Fibroblast of pulmonary artery (primary cell): ENCODE measurements around the gene TRMT10B.
"Not testable (repeated sequence)": the region's sequence is repeated elsewhere in the genome, so short reads cannot be mapped to it uniquely, and the experiment has no call there.

Experiments
- DNase-seq: peaks from one replicate; pipeline ENCODE4 v3.0.0-alpha.2; 2010; ENCODE audit warnings: low read depth
- H3K4me3 ChIP-seq: replicated peaks from 2 replicates; pipeline ENCODE4 v1.5.1; 2011; ENCODE audit warnings: low read depth, mild to moderate bottlenecking, control low read depth, low read length, moderate library complexity
- TF ChIP-seq, protein P1 (sequence below): IDR thresholded peaks from 2 replicates; pipeline ENCODE4 v1.5.1; 2011; ENCODE audit warnings: mild to moderate bottlenecking, control low read depth, low read length, inconsistent platforms; ENCODE audit errors: missing control alignments

The TRMT10B gene

DNA sequence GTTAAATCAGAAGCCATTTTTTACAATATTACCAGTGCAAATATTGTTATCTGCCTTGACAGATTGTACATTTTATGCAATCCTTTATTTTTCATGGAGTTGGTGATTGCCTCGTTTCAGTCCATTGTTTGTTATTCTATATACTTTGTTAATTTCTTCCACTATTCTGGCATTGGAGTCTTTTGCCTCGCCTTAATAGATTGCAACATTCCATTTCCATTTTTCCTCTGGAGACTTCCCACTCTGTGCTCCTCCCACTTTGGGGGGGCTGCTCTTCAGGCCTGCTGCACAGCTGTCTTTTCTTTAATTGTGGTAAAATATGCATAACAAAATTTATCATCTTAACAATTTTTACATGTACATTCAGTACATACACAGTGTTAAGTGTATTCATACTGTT, 42.6 kb downstream of the TRMT10B start:
- TF ChIP-seq, protein P1, sequence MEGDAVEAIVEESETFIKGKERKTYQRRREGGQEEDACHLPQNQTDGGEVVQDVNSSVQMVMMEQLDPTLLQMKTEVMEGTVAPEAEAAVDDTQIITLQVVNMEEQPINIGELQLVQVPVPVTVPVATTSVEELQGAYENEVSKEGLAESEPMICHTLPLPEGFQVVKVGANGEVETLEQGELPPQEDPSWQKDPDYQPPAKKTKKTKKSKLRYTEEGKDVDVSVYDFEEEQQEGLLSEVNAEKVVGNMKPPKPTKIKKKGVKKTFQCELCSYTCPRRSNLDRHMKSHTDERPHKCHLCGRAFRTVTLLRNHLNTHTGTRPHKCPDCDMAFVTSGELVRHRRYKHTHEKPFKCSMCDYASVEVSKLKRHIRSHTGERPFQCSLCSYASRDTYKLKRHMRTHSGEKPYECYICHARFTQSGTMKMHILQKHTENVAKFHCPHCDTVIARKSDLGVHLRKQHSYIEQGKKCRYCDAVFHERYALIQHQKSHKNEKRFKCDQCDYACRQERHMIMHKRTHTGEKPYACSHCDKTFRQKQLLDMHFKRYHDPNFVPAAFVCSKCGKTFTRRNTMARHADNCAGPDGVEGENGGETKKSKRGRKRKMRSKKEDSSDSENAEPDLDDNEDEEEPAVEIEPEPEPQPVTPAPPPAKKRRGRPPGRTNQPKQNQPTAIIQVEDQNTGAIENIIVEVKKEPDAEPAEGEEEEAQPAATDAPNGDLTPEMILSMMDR = no peak
- DNase-seq = peak; percentile 18
- H3K4me3 ChIP-seq = no peak overlapping the region

DNA sequence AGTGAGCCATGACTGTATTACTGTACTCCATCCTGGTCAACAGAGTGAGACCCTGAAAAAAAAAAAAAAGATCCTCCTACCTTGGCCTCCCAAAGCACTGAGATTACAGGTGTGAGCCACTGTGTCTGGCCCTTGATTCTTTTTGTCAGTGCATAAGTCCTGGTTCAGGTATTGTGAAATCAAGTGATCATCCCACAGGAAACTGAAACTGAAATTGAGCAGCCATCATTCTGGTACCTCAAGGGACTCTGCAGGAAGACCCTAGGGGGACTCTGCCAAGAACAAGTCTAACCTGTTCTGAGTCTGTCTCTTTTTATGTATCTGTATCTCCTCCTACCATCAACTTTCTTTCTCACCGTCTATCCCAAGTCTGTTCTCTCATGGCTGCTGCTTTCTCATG, 45.1 kb downstream of the TRMT10B start:
- no peak overlapping the region for H3K4me3 ChIP-seq
- no peak for DNase-seq
- TF ChIP-seq, protein P1 = no peak

DNA sequence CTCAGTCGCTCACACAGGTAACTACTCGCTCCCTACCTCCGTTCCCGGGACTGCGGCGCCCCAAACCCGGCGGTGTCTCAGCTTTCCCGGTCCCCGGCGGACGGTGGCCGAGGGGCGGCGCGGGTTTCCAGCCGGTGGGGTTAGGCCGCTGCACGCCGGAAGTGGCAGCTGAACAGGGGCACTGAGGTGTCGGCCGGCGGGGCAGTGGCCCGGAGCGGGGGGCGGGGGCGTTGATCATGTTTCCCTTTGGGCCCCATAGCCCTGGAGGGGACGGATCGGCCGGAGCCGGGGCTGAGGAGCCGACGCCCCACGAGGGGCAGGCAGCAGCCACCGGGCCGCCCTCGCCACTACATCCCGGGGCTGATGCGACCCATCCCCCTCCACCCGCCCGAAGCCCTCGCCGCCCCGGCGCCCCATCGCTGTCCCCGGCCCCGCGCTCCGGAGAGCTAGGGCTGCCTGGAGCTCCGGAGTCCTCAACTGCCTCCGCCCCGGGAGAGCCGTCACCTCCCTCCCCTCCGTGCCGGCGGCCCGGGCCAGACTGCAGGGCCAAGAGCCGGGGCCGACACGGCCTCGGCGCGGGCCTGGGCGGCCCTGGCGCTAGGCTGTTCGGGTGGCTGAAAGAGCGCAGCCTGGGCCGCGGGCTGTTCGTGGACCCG, 47.2 kb downstream of the TRMT10B start, which contains the start of gene DCAF10:
Gene DCAF10 (plus strand): TSS at position 167 of the 656 bp plus-strand sequence. CDS start 70 bp downstream, at position 237.
- TF ChIP-seq, protein P1 = no peak
- peak; percentile 84 for DNase-seq
- H3K4me3 ChIP-seq = peak within 1 kb of the TSS; percentile 95

DNA sequence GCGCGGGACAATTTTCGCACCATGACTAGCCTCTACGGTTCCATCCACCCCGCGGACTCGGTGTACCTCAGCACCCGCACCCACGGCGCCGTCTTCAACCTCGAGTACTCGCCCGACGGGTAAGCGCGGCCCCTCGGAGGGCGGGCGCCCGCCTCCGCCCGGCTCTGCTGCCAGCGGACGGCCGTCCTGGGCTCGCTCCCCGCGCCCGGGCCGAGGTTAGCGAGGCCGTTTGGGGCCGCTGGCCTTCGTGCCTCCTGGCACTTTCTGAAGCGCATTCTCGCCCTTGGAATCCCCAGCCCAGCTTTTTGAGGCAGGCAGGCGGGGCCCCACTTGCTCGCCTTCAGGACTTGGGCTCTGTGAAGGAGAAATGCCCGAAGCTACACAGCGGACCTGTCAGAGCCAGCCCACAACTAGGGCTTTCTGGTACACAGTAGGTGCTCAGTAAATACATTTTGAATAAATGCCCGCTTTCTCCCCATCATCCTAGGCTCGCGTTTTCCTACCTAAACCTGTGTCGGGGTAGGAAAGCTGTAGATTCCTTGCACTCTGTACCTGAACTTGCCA, 47.8 kb downstream of the TRMT10B start:
- H3K4me3 ChIP-seq = peak overlapping the region; percentile 95
- DNase-seq = peak; percentile 20
- TF ChIP-seq, protein P1 = no peak

DNA sequence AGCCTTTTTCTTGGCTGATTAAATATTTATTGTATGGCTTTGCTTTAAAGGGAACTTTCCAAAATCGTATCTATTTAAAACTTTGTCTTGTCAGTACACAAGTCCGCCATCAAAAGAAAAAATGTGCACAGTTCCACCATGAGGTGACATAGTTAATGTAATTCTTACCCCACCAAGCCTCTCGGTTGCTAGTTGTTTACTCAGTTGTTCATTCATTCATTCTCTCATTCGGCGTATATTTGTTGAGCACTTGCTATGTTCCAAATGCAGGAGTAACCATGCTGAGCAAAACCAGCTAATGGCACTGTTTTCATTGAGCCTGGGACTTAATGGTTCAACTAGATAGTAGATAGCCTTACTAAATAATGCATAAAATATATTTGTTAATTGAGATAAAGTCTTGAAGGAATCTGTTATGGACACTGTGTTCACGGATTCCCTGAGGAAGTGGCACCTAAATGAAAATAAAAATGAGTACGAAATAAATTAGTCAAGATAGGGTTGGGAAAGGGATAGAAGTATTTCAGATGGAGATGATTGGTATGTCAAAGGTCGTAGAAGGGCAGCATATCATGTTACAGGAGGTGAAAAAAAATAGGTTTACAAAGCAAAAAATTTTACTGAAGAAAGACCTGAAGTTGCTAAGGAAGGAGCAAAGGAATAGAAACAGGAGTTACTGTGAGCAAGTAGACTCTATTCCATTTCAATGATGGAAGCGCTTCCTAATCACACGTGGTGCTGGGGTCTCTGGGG, 48.5 kb downstream of the TRMT10B start:
- TF ChIP-seq, protein P1 = no peak
- DNase-seq = no peak
- H3K4me3 ChIP-seq = peak overlapping the region; percentile 95

DNA sequence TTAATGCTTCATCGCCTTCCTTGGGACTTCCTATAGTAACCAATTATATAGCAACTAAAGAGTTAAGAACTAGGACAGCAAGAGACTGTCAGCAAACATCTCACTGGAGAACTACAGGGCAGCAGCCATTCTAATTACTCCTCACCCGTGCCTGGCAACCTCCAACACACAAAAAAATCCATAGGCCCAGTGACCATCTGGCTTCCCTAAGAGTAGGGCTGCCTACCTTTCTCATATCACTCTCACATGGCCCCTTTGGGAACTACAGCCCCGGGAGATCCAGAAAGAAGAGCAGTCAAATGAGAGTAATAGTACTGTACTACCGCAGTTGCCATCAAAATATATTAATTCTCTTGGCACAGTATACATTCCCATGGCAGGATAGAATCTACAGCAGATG, 52.7 kb downstream of the TRMT10B start:
- DNase-seq = no peak
- TF ChIP-seq, protein P1 = no peak

DNA sequence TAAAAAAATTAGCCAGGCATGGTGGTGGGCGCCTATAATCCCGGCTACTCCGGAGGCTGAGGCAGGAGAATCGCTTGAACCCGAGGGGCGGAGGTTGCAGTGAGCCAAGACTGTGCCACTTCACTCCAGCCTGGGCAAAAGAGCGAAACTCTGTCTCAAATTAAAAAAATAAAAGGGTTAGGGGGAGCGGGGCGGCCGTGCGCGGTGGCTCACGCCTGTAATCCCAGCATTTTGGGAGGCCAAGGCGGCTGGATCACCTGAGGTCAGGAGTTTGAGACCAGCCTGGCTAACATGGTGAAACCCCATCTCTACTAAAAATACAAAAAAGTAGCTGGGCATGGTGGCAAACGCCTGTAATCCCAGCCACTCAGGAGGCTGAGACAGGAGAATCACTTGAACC, 56.1 kb downstream of the TRMT10B start:
- not testable (repeated sequence) for DNase-seq, H3K4me3 ChIP-seq

More for the DNA sequence above, 52.7 kb downstream of the TRMT10B start:
- H3K4me3 ChIP-seq = no peak overlapping the region
